SK-N-SH (cell line): ENCODE data around the gene GMPR2. TPM values are rescaled to one million over a fixed set of nuclear protein-coding genes. Genes with fewer than 3 reads are reported as not detected.

Experiments used
- CTCF ChIA-PET: fragments of 300-600, 350-600 bp; formaldehyde crosslinking; extraction: SDS; loops from one replicate; lab custom pipeline; 2021; lab: Yijun Ruan, JAX
- POLR2A ChIA-PET: fragments of 350-600 bp; sonication (Branson Sonifier 250); formaldehyde crosslinking; extraction: SDS; loops from one replicate; lab custom pipeline; 2020; ENCODE audit warnings: antibody characterized with exemption, inconsistent platforms; lab: Yijun Ruan, JAX
- DNase-seq: peaks from one replicate; pipeline ENCODE4 v3.0.0; 2012
- H2AFZ ChIP-seq: fragments of 200-600 bp; sonication (generic); 2 replicates; pipeline ENCODE4 v1.8.1; 2016; ENCODE audit warnings: antibody characterized with exemption, mild to moderate bottlenecking, low read depth
- H3F3A ChIP-seq: fragments of 200-600 bp; sonication (generic); replicated peaks from 2 replicates; pipeline ENCODE3; 2016; ENCODE audit warnings: antibody characterized with exemption, mild to moderate bottlenecking; ENCODE audit not compliant: insufficient read depth
- H3K27ac ChIP-seq, 2 experiments: fragments of 200-500 bp in 1 of 2; fragments of 200-600 bp in 1 of 2; sonication (Bioruptor generic) in 1 of 2; sonication (generic), shearing (Covaris generic) in 1 of 2; 2 replicates each; pipeline versions ENCODE4 v1.5.1 to v1.6.1; 2014 to 2016; ENCODE audit warnings: low read depth in 2 of 2, inconsistent platforms in 1 of 2, low read length in 1 of 2, mild to moderate bottlenecking in 1 of 2, mixed read lengths in 1 of 2
- H3K27me3 ChIP-seq: fragments of 200-600 bp; sonication (generic), shearing (Covaris generic); 2 replicates; pipeline ENCODE4 v1.6.1; 2016; ENCODE audit warnings: mixed run types; ENCODE audit not compliant: insufficient read depth
- H3K36me3 ChIP-seq, 2 experiments: fragments of 200-500 bp in 1 of 2; fragments of 200-600 bp in 1 of 2; sonication (Bioruptor generic) in 1 of 2; sonication (generic) in 1 of 2; replicated peaks in 1 of 2; 2 replicates each; pipeline versions ENCODE3 to v1.5.1; 2014 to 2016; ENCODE audit warnings: low read length in 1 of 2, mild to moderate bottlenecking in 1 of 2; ENCODE audit not compliant: insufficient read depth in 2 of 2, control insufficient read depth in 1 of 2
- H3K4me1 ChIP-seq, 2 experiments: fragments of 200-500 bp in 1 of 2; fragments of 200-600 bp in 1 of 2; sonication (Bioruptor generic) in 1 of 2; sonication (generic), shearing (Covaris generic) in 1 of 2; 2 replicates each; pipeline versions ENCODE4 v1.5.1 to v1.6.1; 2014 to 2016; ENCODE audit warnings: low read depth in 1 of 2, low read length in 1 of 2, mixed run types in 1 of 2; ENCODE audit not compliant: insufficient read depth in 2 of 2, control insufficient read depth in 1 of 2
- H3K4me2 ChIP-seq: fragments of 200-600 bp; sonication (generic), shearing (Covaris generic); 2 replicates; pipeline ENCODE4 v1.6.1; 2017; ENCODE audit warnings: mixed run types
- H3K4me3 ChIP-seq, 2 experiments: fragments of 200-500 bp in 1 of 2; fragments of 200-600 bp in 1 of 2; sonication (Bioruptor generic) in 1 of 2; sonication (generic), shearing (Covaris generic) in 1 of 2; 2 replicates each; pipeline versions ENCODE4 v1.5.1 to v1.8.1; 2014 to 2016; ENCODE audit warnings: low read depth in 2 of 2, inconsistent platforms in 1 of 2, low read length in 1 of 2, mild to moderate bottlenecking in 1 of 2, mixed read lengths in 1 of 2, moderate library complexity in 1 of 2
- H3K79me2 ChIP-seq: fragments of 200-600 bp; sonication (generic); 2 replicates; pipeline ENCODE4 v1.8.1; 2017; ENCODE audit warnings: mild to moderate bottlenecking; ENCODE audit not compliant: insufficient read depth
- H3K9ac ChIP-seq: fragments of 200-600 bp; sonication (generic); 2 replicates; pipeline ENCODE4 v1.6.1; 2017; ENCODE audit warnings: mixed run types
- H3K9me2 ChIP-seq: fragments of 200-600 bp; sonication (generic); 2 replicates; pipeline ENCODE4 v1.6.1; 2017; ENCODE audit warnings: mixed run types
- H3K9me3 ChIP-seq: fragments of 200-600 bp; sonication (generic); 2 replicates; pipeline ENCODE4 v1.6.1; 2017; ENCODE audit warnings: mixed run types, mild to moderate bottlenecking, moderate library complexity
- H4K20me1 ChIP-seq: fragments of 200-600 bp; sonication (generic); 2 replicates; pipeline ENCODE4 v1.6.1; 2017; ENCODE audit warnings: mild to moderate bottlenecking, mixed run types; ENCODE audit not compliant: insufficient read depth
- CHD2 ChIP-seq: fragments of 150-350 bp; IDR thresholded peaks from 2 replicates; pipeline ENCODE4 v1.6.1; 2018; ENCODE audit warnings: low read length; ENCODE audit not compliant: partially characterized antibody
- CTCF ChIP-seq: fragments of 200-600 bp; sonication (generic); IDR thresholded peaks from 2 replicates; pipeline ENCODE4 v1.6.1; 2017; ENCODE audit warnings: antibody characterized with exemption, mild to moderate bottlenecking, moderate library complexity
- ELF1 ChIP-seq: IDR thresholded peaks from 2 replicates; pipeline ENCODE4 v1.4.0; 2012
- EZH2phosphoT487 ChIP-seq: fragments of 200-600 bp; sonication (generic); IDR thresholded peaks from 2 replicates; pipeline ENCODE4 v1.6.1; 2017; ENCODE audit warnings: low read depth, mixed run types, mild to moderate bottlenecking, antibody characterized with exemption, moderate library complexity, borderline replicate concordance
- FOXJ3 ChIP-seq: sonication (generic); formaldehyde crosslinking; IDR thresholded peaks from 2 replicates; pipeline ENCODE4 v1.5.1; 2020; ENCODE audit warnings: mild to moderate bottlenecking, missing genetic modification reagents
- GABPA ChIP-seq: IDR thresholded peaks from 2 replicates; pipeline ENCODE4 v1.4.0; 2012; ENCODE audit warnings: low read depth, mild to moderate bottlenecking
- IRF3 ChIP-seq: fragments of 150-350 bp; IDR thresholded peaks from 2 replicates; pipeline ENCODE4 v1.6.1; 2016; ENCODE audit warnings: mild to moderate bottlenecking, low read depth, low read length
- JUND ChIP-seq: IDR thresholded peaks from 2 replicates; pipeline ENCODE4 v1.4.0; 2012
- MAX ChIP-seq: IDR thresholded peaks from 2 replicates; pipeline ENCODE4 v1.4.0; 2012; ENCODE audit warnings: low read depth
- NFIC ChIP-seq: IDR thresholded peaks from 2 replicates; pipeline ENCODE4 v1.4.0; 2012; ENCODE audit warnings: borderline replicate concordance
- PBX3 ChIP-seq: IDR thresholded peaks from 2 replicates; pipeline ENCODE4; 2012
- RAD21 ChIP-seq: IDR thresholded peaks from 2 replicates; pipeline ENCODE4 v1.6.1; 2012; ENCODE audit warnings: mild to moderate bottlenecking, low read length
- RFX5 ChIP-seq: IDR thresholded peaks from 2 replicates; pipeline ENCODE4 v1.6.1; 2012; ENCODE audit warnings: mild to moderate bottlenecking, improper control_type of control experiment, low read length
- USF1 ChIP-seq: IDR thresholded peaks from 2 replicates; pipeline ENCODE4 v1.4.0; 2012; ENCODE audit warnings: low read depth, borderline replicate concordance
- USF2 ChIP-seq: fragments of 150-350 bp; IDR thresholded peaks from 2 replicates; pipeline ENCODE4 v1.6.1; 2017; ENCODE audit warnings: antibody characterized with exemption, low read length, low read depth, borderline replicate concordance
- WGBS: methylation state at CpG from one replicate; pipeline ENCODE4 v1.1.6; 2017; ENCODE audit warnings: low lambda C conversion rate; 5-methylcytosine and 5-hydroxymethylcytosine counted together
- polyA plus RNA-seq, 3 experiments: library from polyadenylated mRNA; depleted of rRNA; stranded (reverse); fragments of >200 nt; gene quantifications; 2 replicates each; pipeline ENCODE4 v1.2.3, GENCODE V29; 2012

The GMPR2 gene
- polyA plus RNA-seq, 1 of the 3 experiments (the other 2 are of a cell fraction) = 97.0 TPM

- CTCF ChIA-PET = interaction anchor here (1.5 to 2.2 kb wide), 2 partner anchors 23 to 78 kb away, joined by 6 to 12 read pairs; partner anchors contain the start of gene TINF2
Measured at GRCh38 chr14:24219080-24219479, 13.6 kb upstream of the GMPR2 start.

More at GRCh38 chr14:24219080-24219479, 13.6 kb upstream of the GMPR2 start:
- no peak for DNase-seq
- peaks cover 9 to 19% of the 10 kb centered on the region in 2 experiments for H3K36me3 ChIP-seq
- H3K9me2 ChIP-seq = no peaks in the 10 kb centered on the region
- H3F3A ChIP-seq = peaks cover 11% of the 10 kb centered on the region
- H3K9me3 ChIP-seq = no peaks in the 10 kb centered on the region
- H2AFZ ChIP-seq = no peak overlapping the region
- no peak overlapping the region for H3K9ac ChIP-seq
- POLR2A ChIA-PET = interaction anchor here (0.6 to 1.3 kb wide), 2 partner anchors 16 to 19 kb away, joined by 3 to 6 read pairs; no protein-coding TSS in a partner anchor
- H3K27me3 ChIP-seq = no peaks in the 10 kb centered on the region
- peaks cover 70% of the 10 kb centered on the region for H3K79me2 ChIP-seq
- H3K27ac ChIP-seq = no peak overlapping the region
- peaks cover 4 to 11% of the 10 kb centered on the region in 2 experiments; a peak in 2 of 4 replicates for H3K4me1 ChIP-seq
- H4K20me1 ChIP-seq = peaks cover 7% of the 10 kb centered on the region; the same call in 1 of the 2 replicates
- no peak overlapping the region for H3K4me3 ChIP-seq
- WGBS = 91% methylated on average over 4 of the region's 4 CpGs
- H3K4me2 ChIP-seq = no peak overlapping the region
- TF ChIP-seq EZH2phosphoT487 (no peak), JUND (no peak), CTCF (no peak), GABPA (no peak), USF1 (no peak), FOXJ3 (no peak), CHD2 (no peak), USF2 (no peak), PBX3 (no peak), NFIC (no peak), RAD21 (no peak), MAX (no peak), ELF1 (no peak), IRF3 (no peak), RFX5 (no peak)
